Measurements from ENCODE around the gene PDSS2. TPM values are rescaled to one million over a fixed set of nuclear protein-coding genes. Genes with fewer than 3 reads are reported as not detected.

Gene PDSS2
- total RNA-seq, 1 experiment from 2014 or later: 17.7 TPM

DNA sequence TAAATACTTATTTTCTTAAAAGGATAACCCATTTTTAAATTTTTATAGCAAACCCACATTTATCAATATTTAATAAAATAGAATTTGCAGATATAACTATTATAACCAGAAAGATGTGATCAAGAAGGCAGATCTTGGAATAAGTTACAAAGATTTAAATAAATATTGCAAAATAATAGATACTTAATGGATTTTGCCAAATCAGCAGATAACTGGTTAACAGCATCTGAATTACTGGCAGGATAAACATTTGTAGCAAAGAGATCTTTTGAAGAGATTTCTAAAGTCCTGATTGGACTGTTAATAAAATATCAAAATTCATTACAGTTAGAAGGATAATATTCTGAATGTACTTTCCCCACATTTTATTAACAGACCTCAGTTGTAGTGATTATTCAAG, 144.2 kb downstream of the PDSS2 start:
- in situ Hi-C loops (cut with HindIII; ENCODE audit: low pct_unique_long_range_greater_than_20kb, low sequenced_read_pairs): no loop called here
- Histone ChIP-seq H3K36me3 (ENCODE audit: control insufficient read depth, insufficient read depth, low read length) (no peaks in the 10 kb centered on the region), H3K9me3 (ENCODE audit: control insufficient read depth, insufficient read depth, low read depth, low read length) (no peaks in the 10 kb centered on the region), H3K4me3 (ENCODE audit: low read depth in 2 of 2, low read length in 2 of 2) (no peak overlapping the region), H3K4me1 (ENCODE audit: control insufficient read depth, insufficient read depth, low read length) (peaks cover 5% of the 10 kb centered on the region; the same call in 1 of the 2 replicates), H3K27me3 (ENCODE audit: control insufficient read depth, insufficient read depth, low read length) (no peaks in the 10 kb centered on the region), H3K27ac (ENCODE audit: low read length) (no peak overlapping the region)
- DNase-seq (ENCODE audit: low read depth, low spot score): no peak
- ChIA-PET POLR2A (no interaction called here), CTCF (no interaction called here)
- BruUV-seq (replicated peaks): no TSS peak
- TF ChIP-seq REST (IDR thresholded peaks at IDR 0.05; ENCODE audit: insufficient read depth in 1 of 2, low read depth in 2 of 2, low read length in 1 of 2): no peak
- no peak for TF ChIP-seq CTCF (IDR thresholded peaks at IDR 0.05)
- no peak for TF ChIP-seq POLR2AphosphoS5 (IDR thresholded peaks at IDR 0.05; ENCODE audit: low read depth, low read length)
- TF ChIP-seq TCF7L2 (IDR thresholded peaks at IDR 0.05; ENCODE audit: low read depth, low read length): no peak
- TF ChIP-seq SIN3A (IDR thresholded peaks at IDR 0.05; ENCODE audit: borderline replicate concordance, insufficient read depth, low read depth, low read length): no peak
- ATAC-seq: no peak
- intact Hi-C loops (cut with micrococcal nuclease; ENCODE audit: unreplicated experiment): no loop called here

DNA sequence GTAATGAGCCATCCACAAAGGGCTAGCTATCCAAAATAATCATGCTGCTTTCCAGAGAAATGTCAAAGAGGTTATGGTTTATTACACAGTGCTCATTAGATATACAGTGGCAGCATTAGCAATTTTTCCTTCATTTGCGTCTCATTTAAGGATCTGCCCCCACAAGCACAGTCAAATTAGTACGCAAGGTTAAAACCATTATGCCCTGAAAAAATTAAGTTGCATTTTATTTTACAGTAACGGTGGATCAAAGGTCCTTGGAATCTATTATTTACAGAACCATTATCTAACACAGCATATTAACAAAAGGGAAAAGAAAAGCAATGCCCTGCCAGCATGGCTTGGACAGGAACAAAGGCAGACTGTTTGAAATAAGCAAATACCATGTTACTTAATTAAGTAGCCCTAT, 144.8 kb downstream of the PDSS2 start:
- no peak for DNase-seq (ENCODE audit: low read depth, low spot score)
- intact Hi-C loops (cut with micrococcal nuclease; ENCODE audit: unreplicated experiment): no loop called here
- H3K9me3 ChIP-seq (ENCODE audit: control insufficient read depth, insufficient read depth, low read depth, low read length): no peaks in the 10 kb centered on the region
- CTCF ChIA-PET: no interaction called here
- H3K4me3 ChIP-seq (ENCODE audit: low read depth in 2 of 2, low read length in 2 of 2): no peak overlapping the region
- ATAC-seq: no peak
- no TSS peak for BruUV-seq (replicated peaks)
- no peak for TF ChIP-seq REST (IDR thresholded peaks at IDR 0.05; ENCODE audit: insufficient read depth in 1 of 2, low read depth in 2 of 2, low read length in 1 of 2)
- TF ChIP-seq TCF7L2 (IDR thresholded peaks at IDR 0.05; ENCODE audit: low read depth, low read length): no peak
- TF ChIP-seq POLR2AphosphoS5 (IDR thresholded peaks at IDR 0.05; ENCODE audit: low read depth, low read length): no peak
- no peak for TF ChIP-seq CTCF (IDR thresholded peaks at IDR 0.05)
- TF ChIP-seq SIN3A (IDR thresholded peaks at IDR 0.05; ENCODE audit: borderline replicate concordance, insufficient read depth, low read depth, low read length): no peak
- no peak overlapping the region for H3K27ac ChIP-seq (ENCODE audit: low read length)
- peaks cover 5% of the 10 kb centered on the region; the same call in 1 of the 2 replicates for H3K4me1 ChIP-seq (ENCODE audit: control insufficient read depth, insufficient read depth, low read length)
- in situ Hi-C loops (cut with HindIII; ENCODE audit: low pct_unique_long_range_greater_than_20kb, low sequenced_read_pairs): no loop called here
- POLR2A ChIA-PET: no interaction called here
- H3K27me3 ChIP-seq (ENCODE audit: control insufficient read depth, insufficient read depth, low read length): no peaks in the 10 kb centered on the region
- no peaks in the 10 kb centered on the region for H3K36me3 ChIP-seq (ENCODE audit: control insufficient read depth, insufficient read depth, low read length)

All from Panc1 (cell line).